PC-9 (cell line): Measurements from ENCODE around the gene ELL3.

Source experiments
- CTCF ChIP-seq: fragments of 200-600 bp; sonication (generic); conservative IDR thresholded peaks from 2 replicates; pipeline ENCODE4 v1.6.1; 2017; ENCODE audit warnings: mixed run types, antibody characterized with exemption, mild to moderate bottlenecking, moderate library complexity
- EZH2 ChIP-seq: fragments of 200-600 bp; sonication (generic); IDR thresholded peaks from 2 replicates; pipeline ENCODE4 v1.8.0; 2017; ENCODE audit warnings: antibody characterized with exemption, low read depth

GRCh38 chr15:43808960-43809678, 32.4 kb upstream of the ELL3 start:
- no peak for TF ChIP-seq CTCF
- no peak for TF ChIP-seq EZH2
